AG09319 (cell line): Measurements from ENCODE around the gene PTPN21.

Source experiments
- DNase-seq: peaks from one replicate; pipeline ENCODE4 v3.0.0-alpha.2; 2010; ENCODE audit warnings: low read depth; ENCODE audit errors: extremely low read depth
- CTCF ChIP-seq: IDR thresholded peaks from 2 replicates; pipeline ENCODE4 v1.5.1; 2011; ENCODE audit warnings: low read depth, mild to moderate bottlenecking, inconsistent platforms, low read length, moderate library complexity

Gene PTPN21

GRCh38 chr14:88426271-88426670 is 128.5 kb downstream of the PTPN21 start:
- no peak for TF ChIP-seq CTCF
- DNase-seq, result no peak

- no peak for TF ChIP-seq CTCF
Measured at GRCh38 chr14:88424573-88424972, 130.2 kb downstream of the PTPN21 start.

GRCh38 chr14:88422919-88423650 is 131.7 kb downstream of the PTPN21 start:
- DNase-seq, result peak; percentile 15

More at GRCh38 chr14:88424573-88424972, 130.2 kb downstream of the PTPN21 start:
- peak; percentile 3 for DNase-seq

GRCh38 chr14:88422047-88422446 is 132.8 kb downstream of the PTPN21 start:
- DNase-seq, result no peak
- no peak for TF ChIP-seq CTCF

More at GRCh38 chr14:88422919-88423650, 131.7 kb downstream of the PTPN21 start:
- no peak for TF ChIP-seq CTCF

- DNase-seq, result peak; percentile 4
- no peak for TF ChIP-seq CTCF
Measured at GRCh38 chr14:88421286-88421685, 133.5 kb downstream of the PTPN21 start.

- no peak for DNase-seq
- TF ChIP-seq CTCF, result no peak
Measured at GRCh38 chr14:88420187-88420586, 134.6 kb downstream of the PTPN21 start.

GRCh38 chr14:88417594-88417993 is 137.2 kb downstream of the PTPN21 start:
- DNase-seq, result no peak
- TF ChIP-seq CTCF, result no peak
